Midbrain (tissue), 1 donor: ENCODE data around the gene ASTL.

Experiments used
- DNase-seq: peaks from one replicate; lab custom pipeline; 2025; lab: John Stamatoyannopoulos, UW

The ASTL gene

DNA sequence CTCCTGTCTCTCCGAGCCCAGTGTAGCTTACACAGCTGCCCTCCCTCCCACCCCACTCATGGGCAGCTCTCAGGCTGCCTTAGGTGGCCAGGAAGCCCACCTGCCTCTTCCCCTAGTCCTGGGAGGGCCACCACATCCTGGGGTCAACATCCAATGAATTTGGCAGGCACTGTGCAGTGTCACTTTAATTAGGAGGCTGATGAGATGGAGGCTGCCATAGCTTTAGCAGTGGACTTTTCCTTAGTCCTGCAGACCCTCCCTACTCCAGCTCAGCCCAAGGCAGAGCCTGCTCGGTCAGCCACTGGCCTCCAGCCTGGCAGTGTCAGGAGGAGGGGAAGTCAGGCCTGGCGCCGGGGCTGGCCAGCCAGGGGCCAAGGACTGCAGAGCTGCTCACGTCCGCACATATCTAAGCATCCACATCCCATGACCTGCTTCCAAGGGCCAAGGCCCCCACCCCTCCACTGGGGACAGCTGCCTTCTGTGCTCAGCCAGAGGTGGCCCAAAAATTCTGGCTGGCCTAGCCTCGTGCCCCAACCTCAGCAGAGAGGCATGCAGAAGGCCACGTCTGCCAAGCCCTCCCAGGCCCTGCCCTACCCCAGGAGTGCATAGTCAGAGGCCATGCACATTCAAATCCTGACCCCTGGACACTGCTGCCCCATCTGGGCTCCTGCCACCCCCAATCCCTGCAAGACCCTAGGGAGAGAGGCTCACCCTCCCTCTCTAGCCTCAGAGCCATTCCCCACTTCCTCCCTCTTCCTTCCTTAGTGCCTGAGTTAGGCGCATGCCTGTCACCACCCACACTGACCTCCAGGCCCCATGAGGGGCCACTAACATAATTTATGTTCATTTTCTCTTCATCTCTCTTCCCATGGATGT, 55.0 kb downstream of the ASTL start:
- no peak for DNase-seq

DNA sequence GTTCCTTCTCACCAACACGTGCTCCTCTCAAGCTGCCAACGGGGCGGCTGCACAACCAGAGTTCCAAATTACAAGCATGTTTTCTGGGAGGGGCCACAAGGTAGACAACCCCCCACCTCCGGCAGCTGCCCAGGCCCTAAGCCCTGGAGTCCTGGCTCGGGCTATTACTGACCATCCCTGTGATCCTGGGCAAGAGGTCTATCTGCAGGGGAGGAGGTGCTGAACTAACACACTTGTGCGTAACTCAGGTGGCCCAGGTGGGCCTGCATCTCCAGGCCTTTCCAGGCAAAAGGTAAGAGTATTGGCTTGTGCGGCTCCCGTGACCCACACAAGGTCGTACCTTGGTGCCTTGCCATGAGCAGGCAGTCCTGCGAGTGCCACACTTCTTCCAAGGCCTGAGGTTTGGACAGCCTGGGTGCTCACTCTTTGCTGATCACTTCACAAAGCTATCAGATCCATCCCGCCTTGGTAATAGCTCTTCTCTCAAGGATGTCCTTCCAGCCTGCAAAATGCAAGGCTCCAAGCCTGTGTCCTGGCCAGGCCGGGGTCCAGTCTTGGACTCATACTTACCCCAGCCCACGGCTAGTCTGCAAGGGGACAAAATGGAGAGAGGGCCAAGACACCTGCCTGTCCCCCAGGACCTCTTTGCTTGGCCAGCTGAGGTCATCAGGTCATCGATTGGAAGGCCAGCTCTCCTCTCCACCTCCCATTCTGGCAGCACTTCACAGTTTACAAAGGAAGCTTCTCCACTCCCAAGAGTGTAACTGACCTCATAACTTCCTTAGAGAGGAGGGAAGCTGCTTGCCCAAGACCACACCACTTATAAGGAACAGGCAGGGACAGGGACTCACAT, 55.9 kb downstream of the ASTL start:
- DNase-seq = no peak

DNA sequence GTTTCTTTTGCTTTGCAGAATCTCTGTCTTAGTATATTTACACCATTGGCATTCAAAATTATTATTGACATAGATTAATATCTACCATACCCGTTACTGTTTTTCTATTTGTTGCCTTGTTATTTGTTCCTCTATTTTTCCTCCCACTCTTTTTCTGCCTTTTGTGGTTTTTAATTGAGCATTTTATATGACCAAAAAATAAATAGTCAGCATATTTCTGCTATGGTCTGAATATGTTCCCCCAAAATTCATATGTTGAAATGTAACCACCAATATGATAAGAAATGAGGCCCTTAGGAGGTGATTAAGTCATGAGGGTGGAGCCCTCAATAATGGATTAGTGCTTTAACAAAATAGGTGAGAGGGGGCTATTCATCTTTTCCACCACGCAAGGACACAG, 57.3 kb downstream of the ASTL start:
- DNase-seq = no peak

DNA sequence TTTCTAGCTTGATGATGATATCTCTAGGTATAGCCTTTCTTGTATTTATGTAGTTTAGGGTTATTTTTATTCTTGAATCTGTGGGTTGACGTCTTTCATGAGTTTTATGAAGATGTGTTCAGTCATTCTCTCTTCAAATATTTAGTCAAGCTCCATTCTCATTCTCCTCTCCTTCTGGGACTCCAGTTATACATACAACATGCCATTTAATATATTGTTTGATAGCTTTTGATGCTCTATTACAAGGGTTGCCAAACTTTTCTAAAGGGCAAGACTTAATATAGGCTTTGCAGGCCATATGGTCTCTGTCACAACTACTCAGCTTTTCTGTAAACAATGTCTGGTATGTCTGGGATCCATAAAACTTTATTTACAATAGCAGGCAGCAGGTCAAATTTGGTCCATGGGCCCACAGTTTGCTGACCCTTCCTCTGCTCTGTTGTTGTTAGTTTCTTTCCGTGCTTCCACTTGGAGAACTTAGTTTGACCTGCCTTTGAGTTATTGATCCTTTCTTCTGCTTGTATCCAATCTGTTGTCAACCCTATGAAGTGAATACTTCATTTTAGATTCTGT, 63.0 kb downstream of the ASTL start:
- no peak for DNase-seq

DNA sequence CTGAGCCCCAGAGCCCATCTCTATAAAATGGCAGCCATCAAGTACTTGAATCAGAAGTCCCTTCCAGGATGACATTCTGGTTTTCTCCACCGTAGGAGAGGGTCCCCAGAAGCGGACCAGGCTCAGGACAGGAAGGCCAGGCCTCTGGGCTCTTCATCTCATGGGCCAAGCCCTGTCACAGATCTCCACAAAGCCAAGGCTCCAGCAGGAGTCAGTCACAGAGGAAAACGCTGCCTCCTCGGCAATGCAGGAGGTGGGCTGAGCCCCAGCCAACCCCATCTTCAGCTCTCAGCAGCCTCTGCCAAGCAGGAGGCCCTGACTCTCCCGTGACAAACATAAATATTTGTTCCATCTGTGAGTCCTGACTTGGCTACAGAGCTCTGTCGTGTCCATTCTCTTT, 64.1 kb downstream of the ASTL start:
- no peak for DNase-seq

DNA sequence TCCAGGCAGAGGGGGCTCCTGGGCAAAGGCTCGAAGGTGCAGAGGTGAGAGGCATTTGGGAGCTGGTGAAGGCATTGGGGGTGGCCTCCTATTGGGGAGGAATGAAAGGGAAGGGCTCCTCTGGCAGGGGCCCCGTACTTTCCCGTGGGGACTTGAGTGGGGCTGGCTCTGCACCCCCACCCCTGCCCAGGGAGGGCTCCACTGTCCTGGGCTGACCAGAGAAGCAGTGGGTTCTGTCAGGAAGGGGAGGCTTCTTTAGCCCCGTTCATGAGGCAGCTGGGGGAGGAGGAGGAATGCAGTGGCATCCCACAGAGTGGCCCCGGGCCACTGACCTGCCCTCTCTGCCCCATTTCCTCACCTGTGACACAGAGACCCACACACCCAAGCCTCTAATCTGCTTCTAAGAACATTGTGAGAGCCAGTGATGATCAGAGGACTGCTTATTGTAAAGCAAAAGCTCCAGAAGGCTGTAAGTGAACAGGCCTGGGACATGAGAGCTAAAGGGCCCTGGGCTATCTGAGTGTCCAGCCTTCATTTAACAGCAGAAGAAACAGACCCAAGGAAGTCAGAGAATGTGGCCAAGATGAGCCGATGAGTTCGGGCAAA, 65.0 kb downstream of the ASTL start:
- no peak for DNase-seq
